GM12873 (cell line): ENCODE data around the gene MMS19.

Experiments used
- TF ChIP-seq, protein P1 (sequence below): IDR thresholded peaks from 2 replicates; pipeline ENCODE4 v1.5.1; 2012; ENCODE audit warnings: low read depth, mild to moderate bottlenecking, moderate library complexity, low read length, control low read depth; ENCODE audit not compliant: insufficient read depth; ENCODE audit errors: missing control alignments

The MMS19 gene

DNA sequence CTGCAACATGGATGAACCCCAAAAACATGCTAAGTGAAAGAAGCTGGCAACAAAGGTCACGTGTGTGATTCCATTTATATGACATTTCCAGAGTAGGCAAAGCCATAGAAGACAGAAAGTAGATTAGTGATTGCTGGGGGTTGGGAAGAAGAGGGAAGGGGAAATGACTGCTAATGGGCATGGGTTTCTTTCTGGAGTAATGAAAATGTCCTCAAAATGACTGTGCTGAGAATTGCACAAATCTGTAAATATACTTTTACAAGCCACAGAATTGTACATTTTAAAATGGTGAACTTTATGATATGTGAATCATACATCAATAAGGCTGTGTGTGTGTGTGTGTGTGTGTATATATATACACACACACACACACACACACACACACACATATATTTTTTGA is 15.8 kb downstream of the MMS19 start:
- TF ChIP-seq, protein P1, sequence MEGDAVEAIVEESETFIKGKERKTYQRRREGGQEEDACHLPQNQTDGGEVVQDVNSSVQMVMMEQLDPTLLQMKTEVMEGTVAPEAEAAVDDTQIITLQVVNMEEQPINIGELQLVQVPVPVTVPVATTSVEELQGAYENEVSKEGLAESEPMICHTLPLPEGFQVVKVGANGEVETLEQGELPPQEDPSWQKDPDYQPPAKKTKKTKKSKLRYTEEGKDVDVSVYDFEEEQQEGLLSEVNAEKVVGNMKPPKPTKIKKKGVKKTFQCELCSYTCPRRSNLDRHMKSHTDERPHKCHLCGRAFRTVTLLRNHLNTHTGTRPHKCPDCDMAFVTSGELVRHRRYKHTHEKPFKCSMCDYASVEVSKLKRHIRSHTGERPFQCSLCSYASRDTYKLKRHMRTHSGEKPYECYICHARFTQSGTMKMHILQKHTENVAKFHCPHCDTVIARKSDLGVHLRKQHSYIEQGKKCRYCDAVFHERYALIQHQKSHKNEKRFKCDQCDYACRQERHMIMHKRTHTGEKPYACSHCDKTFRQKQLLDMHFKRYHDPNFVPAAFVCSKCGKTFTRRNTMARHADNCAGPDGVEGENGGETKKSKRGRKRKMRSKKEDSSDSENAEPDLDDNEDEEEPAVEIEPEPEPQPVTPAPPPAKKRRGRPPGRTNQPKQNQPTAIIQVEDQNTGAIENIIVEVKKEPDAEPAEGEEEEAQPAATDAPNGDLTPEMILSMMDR, result no peak

GRCh38 chr10:97481071-97481470 is 17.2 kb downstream of the MMS19 start:
- TF ChIP-seq, protein P1, result no peak

DNA sequence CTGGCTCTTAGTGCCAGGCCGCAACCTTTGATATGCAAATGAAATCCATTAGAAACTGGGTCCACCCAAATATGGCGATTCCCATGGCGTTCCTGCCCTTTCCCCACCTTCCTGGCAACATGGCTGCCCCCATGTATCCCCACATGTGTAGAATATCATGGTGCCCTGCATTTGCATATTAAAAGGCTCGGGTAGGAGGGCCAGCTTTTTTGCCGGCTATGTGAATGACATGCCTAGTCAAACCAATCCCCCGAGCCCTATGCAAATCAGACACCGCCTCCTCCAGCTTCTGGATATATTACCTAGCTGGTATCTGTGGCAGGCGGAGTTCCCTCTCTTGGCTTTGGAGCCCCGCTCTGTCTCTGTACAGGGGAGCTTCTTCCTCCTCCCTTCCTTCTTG is 18.3 kb downstream of the MMS19 start:
- TF ChIP-seq, protein P1, result no peak

DNA sequence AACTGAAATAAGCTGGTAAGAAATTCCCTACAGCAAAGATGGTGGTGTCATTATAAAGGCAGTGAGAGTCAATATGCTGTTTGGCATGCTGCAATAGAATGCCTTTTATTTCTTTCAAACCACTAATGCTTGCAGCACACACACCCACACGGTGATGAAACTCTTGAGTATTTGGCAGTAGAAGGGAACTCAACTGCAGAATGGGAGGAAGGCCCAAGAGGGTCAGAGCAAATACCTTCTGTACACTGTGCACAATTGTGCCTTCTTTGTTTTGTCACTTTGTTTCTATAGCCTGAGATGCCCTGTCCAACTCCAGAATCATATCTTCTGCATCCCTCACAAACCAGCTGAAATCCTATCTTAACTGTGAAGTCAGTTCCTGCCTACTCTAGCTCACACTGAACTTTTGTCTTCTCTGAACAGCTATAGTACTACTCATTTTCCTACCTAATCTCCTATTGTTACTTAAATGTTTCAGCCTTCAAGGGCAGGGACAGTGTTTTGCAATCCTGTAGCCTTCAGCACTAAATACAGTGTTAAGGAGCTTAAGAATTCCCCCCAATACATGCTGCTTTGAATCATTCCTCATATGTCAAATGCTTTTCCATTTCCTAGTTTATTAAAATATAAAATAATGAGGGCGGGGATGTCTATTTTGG is 22.2 kb downstream of the MMS19 start:
- TF ChIP-seq, protein P1, result no peak

DNA sequence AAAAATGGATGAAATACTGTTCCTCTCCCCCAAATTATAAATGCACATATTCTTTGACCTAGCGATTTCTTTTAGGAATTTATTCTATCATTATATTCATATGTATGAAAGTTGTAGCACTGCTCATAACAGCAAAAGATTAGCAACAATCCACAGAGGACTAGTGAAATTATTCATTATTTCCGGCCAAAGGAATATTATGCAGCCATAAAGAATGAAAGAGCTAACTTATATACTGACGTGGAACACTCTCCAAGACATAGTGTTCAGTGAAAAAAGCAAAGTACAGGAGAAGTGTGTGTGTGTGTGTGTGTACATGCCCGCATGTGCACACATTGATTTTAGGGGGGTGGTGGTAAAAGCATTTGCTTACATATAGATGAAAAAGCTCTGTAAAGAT is 23.3 kb downstream of the MMS19 start:
- TF ChIP-seq, protein P1, result no peak

- TF ChIP-seq, protein P1, result no peak
Measured at GRCh38 chr10:97468162-97468561, 30.1 kb downstream of the MMS19 start.

GRCh38 chr10:97466755-97467154 is 31.5 kb downstream of the MMS19 start:
- TF ChIP-seq, protein P1, result no peak
